ENCODE data around the gene MOCS3. TPM values are rescaled to one million over a fixed set of nuclear protein-coding genes. Genes with fewer than 3 reads are reported as not detected.

The MOCS3 gene
- total RNA-seq, 4 donors from 2014 or later: 5.8 to 8.0 (median 6.8) TPM

DNA sequence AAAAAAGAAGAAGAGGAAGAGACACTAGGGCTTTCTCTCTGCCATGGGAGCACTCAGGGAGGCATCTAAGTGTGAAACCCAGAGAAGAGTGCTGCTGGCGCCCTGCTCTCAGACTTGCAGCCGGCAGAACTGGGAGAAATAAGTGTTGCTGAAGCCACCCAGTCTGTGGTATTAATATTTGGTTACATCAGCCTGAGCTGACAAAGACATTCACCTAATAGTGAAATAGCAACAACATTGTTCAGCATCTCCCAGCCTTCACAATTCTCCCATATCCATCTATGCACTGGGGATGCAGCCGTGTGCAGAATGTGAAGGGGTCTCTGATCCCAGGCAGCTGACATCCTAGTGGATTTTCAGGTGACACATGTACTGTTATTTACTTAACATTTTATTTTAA is 52.3 kb downstream of the MOCS3 start:
- TF ChIP-seq POLR2A (IDR thresholded peaks at IDR 0.05): no peak
- TF ChIP-seq, protein P1, sequence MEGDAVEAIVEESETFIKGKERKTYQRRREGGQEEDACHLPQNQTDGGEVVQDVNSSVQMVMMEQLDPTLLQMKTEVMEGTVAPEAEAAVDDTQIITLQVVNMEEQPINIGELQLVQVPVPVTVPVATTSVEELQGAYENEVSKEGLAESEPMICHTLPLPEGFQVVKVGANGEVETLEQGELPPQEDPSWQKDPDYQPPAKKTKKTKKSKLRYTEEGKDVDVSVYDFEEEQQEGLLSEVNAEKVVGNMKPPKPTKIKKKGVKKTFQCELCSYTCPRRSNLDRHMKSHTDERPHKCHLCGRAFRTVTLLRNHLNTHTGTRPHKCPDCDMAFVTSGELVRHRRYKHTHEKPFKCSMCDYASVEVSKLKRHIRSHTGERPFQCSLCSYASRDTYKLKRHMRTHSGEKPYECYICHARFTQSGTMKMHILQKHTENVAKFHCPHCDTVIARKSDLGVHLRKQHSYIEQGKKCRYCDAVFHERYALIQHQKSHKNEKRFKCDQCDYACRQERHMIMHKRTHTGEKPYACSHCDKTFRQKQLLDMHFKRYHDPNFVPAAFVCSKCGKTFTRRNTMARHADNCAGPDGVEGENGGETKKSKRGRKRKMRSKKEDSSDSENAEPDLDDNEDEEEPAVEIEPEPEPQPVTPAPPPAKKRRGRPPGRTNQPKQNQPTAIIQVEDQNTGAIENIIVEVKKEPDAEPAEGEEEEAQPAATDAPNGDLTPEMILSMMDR (IDR thresholded peaks at IDR 0.05): no peak
- intact Hi-C loops (cut with DNase I; ENCODE audit: low total_unique reads): no loop called here
- WGBS, 2 donors: 86 to 88% methylated on average over 3 of the region's 3 CpGs
- H3K4me3 ChIP-seq (ENCODE audit: low read depth, poor library complexity, severe bottlenecking): no peak overlapping the region
- no peak for DNase-seq (ENCODE audit: low spot score in 2 of 2)

DNA sequence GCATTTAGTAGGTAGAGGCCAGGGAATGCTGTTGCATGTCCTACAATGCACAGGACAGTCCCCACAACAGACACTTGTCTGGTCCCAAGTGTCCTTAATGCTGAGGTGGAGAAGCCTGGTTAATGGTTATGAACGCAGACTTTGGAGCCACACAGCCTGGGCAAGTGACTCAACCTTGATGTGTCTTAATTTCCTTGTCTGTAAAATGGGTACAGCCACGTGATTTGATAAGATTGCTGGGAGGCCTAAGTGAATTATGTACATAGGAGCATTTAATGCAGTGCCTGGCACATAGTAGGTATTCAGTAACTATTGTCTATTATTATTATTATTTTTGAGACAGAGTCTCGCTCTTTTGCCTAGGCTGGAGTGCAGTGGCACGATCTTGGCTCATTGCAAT is 52.9 kb downstream of the MOCS3 start:
- TF ChIP-seq, protein P1 (IDR thresholded peaks at IDR 0.05): no peak
- no peak for TF ChIP-seq POLR2A (IDR thresholded peaks at IDR 0.05)
- WGBS, 2 donors: 91 to 93% methylated on average over 4 of the region's 4 CpGs
- no peak for DNase-seq (ENCODE audit: low spot score in 2 of 2)
- intact Hi-C loops (cut with DNase I; ENCODE audit: low total_unique reads): no loop called here
- no peak overlapping the region for H3K4me3 ChIP-seq (ENCODE audit: low read depth, poor library complexity, severe bottlenecking)

DNA sequence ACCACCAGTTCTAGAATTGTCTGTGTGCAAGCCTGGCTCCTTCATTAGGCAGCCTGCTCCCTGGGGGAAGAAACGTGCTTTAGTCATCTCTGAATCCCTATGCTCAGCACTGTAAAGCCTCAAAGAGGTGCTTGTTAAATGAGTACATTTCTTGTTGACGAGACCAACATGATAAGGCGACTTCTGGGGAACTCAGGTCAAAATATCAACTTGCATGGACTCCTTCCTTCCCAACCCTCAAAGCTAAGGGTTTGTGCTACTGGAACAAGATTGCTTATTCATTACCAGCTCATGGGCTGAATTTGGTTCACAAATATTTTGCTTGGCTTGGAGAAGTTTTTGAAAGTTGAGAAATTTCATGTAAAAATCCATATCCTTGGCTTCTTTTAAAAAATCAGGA is 53.7 kb downstream of the MOCS3 start:
- WGBS, 2 donors: 71 to 77% methylated on average over 3 of the region's 3 CpGs
- no peak for DNase-seq (ENCODE audit: low spot score in 2 of 2)
- intact Hi-C loops (cut with DNase I; ENCODE audit: low total_unique reads): no loop called here
- TF ChIP-seq, protein P1 (IDR thresholded peaks at IDR 0.05): no peak
- TF ChIP-seq POLR2A (IDR thresholded peaks at IDR 0.05): no peak
- H3K4me3 ChIP-seq (ENCODE audit: low read depth, poor library complexity, severe bottlenecking): no peak overlapping the region

Other genes starting within 250 kb of the MOCS3 start
- gene PARD6B, start 227.2 kb upstream of the MOCS3 start, total RNA-seq: 10 to 100 TPM; 10.5 to 11.8 (median 10.9) TPM
- 1 to 10 TPM; 1.3 to 7.7 (median 3.5) TPM for gene BCAS4, start 163.8 kb upstream of the MOCS3 start, total RNA-seq
- 10 to 100 TPM; 46.9 to 64.0 (median 53.3) TPM for gene ADNP, start 27.4 kb upstream of the MOCS3 start, total RNA-seq
- 10 to 100 TPM; 38.8 to 79.6 (median 49.7) TPM for gene DPM1, start 286 bp upstream of the MOCS3 start, total RNA-seq
- gene KCNG1, start 64.3 kb downstream of the MOCS3 start, total RNA-seq: 1 to 10 TPM in 2 of 4 donors, under 1 TPM in 1, not detected in 1; 0.54 to 2.4 (median 1.6) TPM